Ovary (tissue), 3 donors: ENCODE measurements around the gene DCAF10.

Experiments
- CTCF ChIP-seq, 3 donors: fragments of 450-650 bp in 2 of 3; fragments of 200-600 bp in 1 of 3; IDR thresholded peaks; one replicate each; pipeline versions ENCODE4 v1.5.1 to v1.8.0; 2016 to 2022; ENCODE audit warnings: antibody characterized with exemption in 3 of 3, mild to moderate bottlenecking in 1 of 3
- EP300 ChIP-seq: sonication (generic); formaldehyde crosslinking; IDR thresholded peaks from one replicate; pipeline ENCODE4 v1.6.1; 2017; ENCODE audit warnings: antibody characterized with exemption
- POLR2A ChIP-seq: fragments of 450-650 bp; IDR thresholded peaks from one replicate; pipeline ENCODE4 v1.6.1; 2017; ENCODE audit warnings: antibody characterized with exemption, mild to moderate bottlenecking, moderate library complexity
- donor health status: DM: no; HTN: no; CAD: no.

- TF ChIP-seq CTCF (IDR thresholded peaks at IDR 0.05) (no peak), POLR2A (no peak), EP300 (no peak)
These were observed 101.5 kb downstream of the DCAF10 start for GRCh38 chr9:37902131-37902530.
